OCI-LY7 (cell line): ENCODE results near the gene TMEM243. TPM values are rescaled to one million over a fixed set of nuclear protein-coding genes. Genes with fewer than 3 reads are reported as not detected.

Experiments used
- BruUV-seq: library from RNA; stranded (reverse); fragments of 400-500 nt; replicated peaks from 2 replicates; lab custom pipeline; 2021; lab: Mats Ljungman, UMichigan
- CTCF ChIA-PET: fragments of 300-600 bp; sonication (Branson Sonifier 250); formaldehyde crosslinking; loops from one replicate; lab custom pipeline; 2022; ENCODE audit warnings: antibody characterized with exemption; ENCODE audit not compliant: unreplicated experiment; lab: Charles Lee
- POLR2A ChIA-PET: fragments of 300-600 bp; sonication (Branson Sonifier 250); formaldehyde crosslinking; loops from one replicate; lab custom pipeline; 2022; ENCODE audit warnings: antibody characterized with exemption; lab: Charles Lee
- DNase-seq: peaks from one replicate; pipeline ENCODE4 v3.0.0-alpha.2; 2015; ENCODE audit warnings: low spot score
- H2AFZ ChIP-seq: fragments of 200-600 bp; sonication (generic), shearing (Covaris generic); 2 replicates; pipeline ENCODE4 v1.6.1; 2014; ENCODE audit warnings: mild to moderate bottlenecking, antibody characterized with exemption, low read length, moderate library complexity
- H3K27ac ChIP-seq: fragments of 200-600 bp; sonication (generic); 2 replicates; pipeline ENCODE4 v1.5.1; 2014; ENCODE audit warnings: mixed run types, low read depth, mild to moderate bottlenecking, moderate library complexity, low read length, inconsistent platforms; ENCODE audit not compliant: poor library complexity, severe bottlenecking
- H3K36me3 ChIP-seq: fragments of 200-600 bp; sonication (generic); 2 replicates; pipeline ENCODE4 v1.6.1; 2014; ENCODE audit warnings: mild to moderate bottlenecking, antibody characterized with exemption, low read length, moderate library complexity, mixed read lengths; ENCODE audit not compliant: insufficient read depth
- H3K4me1 ChIP-seq: fragments of 200-600 bp; sonication (generic); 2 replicates; pipeline ENCODE4 v1.5.1; 2014; ENCODE audit warnings: mild to moderate bottlenecking, low read length; ENCODE audit not compliant: insufficient read depth, poor library complexity, severe bottlenecking
- H3K4me2 ChIP-seq: fragments of 200-600 bp; sonication (generic); 2 replicates; pipeline ENCODE4 v1.6.1; 2014; ENCODE audit warnings: mild to moderate bottlenecking, low read length
- H3K4me3 ChIP-seq: fragments of 200-600 bp; sonication (generic); 2 replicates; pipeline ENCODE4 v1.5.1; 2014; ENCODE audit warnings: mild to moderate bottlenecking, low read depth, low read length; ENCODE audit not compliant: poor library complexity, severe bottlenecking
- H3K79me2 ChIP-seq: fragments of 200-600 bp; sonication (generic); 2 replicates; pipeline ENCODE4 v1.6.1; 2016; ENCODE audit warnings: low read depth, mild to moderate bottlenecking, low read length, moderate library complexity, mixed read lengths; ENCODE audit not compliant: insufficient read depth
- H3K9me2 ChIP-seq: fragments of 200-600 bp; sonication (generic); 2 replicates; pipeline ENCODE4 v1.6.1; 2016; ENCODE audit warnings: mild to moderate bottlenecking, low read length, mixed read lengths; ENCODE audit not compliant: insufficient read depth
- H3K9me3 ChIP-seq: fragments of 200-600 bp; sonication (generic); 2 replicates; pipeline ENCODE4 v1.6.1; 2014; ENCODE audit warnings: mild to moderate bottlenecking, mixed run types, low read length, mixed read lengths
- H4K20me1 ChIP-seq: fragments of 200-600 bp; sonication (generic); 2 replicates; pipeline ENCODE4 v1.6.1; 2014; ENCODE audit warnings: mild to moderate bottlenecking, antibody characterized with exemption, low read length, moderate library complexity, mixed read lengths; ENCODE audit not compliant: insufficient read depth
- EZH2phosphoT487 ChIP-seq: fragments of 200-600 bp; sonication (generic); IDR thresholded peaks from 2 replicates; pipeline ENCODE4 v1.6.1; 2018; ENCODE audit warnings: low read depth, borderline replicate concordance, mild to moderate bottlenecking, mixed run types, antibody characterized with exemption, low read length, moderate library complexity, mixed read lengths
- intact Hi-C: fragments of 100-400 bp; cut with micrococcal nuclease; formaldehyde crosslinking; loops from one replicate; pipeline ENCODE4 v1.10.0; 2022; ENCODE audit not compliant: unreplicated experiment
- total RNA-seq, 2 experiments: library from RNA; depleted of rRNA in 1 of 2; stranded (reverse); fragments of >200 nt in 1 of 2; shearing (Covaris generic) in 1 of 2; gene quantifications; 2 replicates each; pipeline ENCODE4 v1.2.3, GENCODE V29; 2014 to 2022
- TF ChIP-seq, protein P1 (sequence below): fragments of 200-600 bp; sonication (generic); conservative IDR thresholded peaks from 2 replicates; pipeline ENCODE4 v1.5.1; 2014; ENCODE audit warnings: mild to moderate bottlenecking, antibody characterized with exemption, low read length, moderate library complexity, mixed read lengths

Gene TMEM243
- total RNA-seq, 2 experiments from 2014 or later, result 88.7 to 126 TPM

DNA sequence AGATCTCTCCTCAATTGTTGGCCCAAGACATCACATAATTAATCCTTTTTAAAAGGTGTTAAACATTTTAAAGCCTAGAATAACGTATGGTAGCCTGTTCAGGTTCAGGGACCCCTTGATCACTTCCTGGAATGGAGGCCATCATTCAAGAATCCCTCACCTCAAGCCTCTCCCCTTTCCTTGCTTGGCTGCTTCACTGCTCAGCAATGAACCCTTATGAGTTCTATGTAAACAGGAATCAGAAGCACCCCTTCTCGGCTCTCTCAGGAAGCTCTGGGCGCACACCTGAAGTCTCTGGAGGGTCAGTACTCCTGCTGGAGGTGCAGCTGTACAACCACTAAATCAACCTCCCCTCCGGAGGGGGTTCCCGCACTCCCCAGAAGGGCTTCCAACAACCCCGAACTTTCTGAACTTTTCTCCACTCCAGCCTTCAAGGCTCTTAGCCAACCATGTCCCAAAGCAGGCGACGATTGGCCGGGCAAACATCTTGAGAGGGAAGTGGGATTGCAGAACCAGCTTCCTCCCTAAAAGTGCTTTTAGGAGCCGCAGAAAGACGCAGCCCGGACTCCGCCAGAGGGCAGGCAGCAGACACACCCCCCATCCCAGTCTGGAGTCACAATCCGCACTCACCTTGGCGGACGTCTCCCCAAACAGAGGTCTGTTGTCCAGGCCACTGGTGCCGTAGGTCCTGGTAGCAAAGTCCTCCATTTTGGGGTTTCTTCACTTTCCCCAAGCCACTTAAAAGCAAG lies 562 bp downstream of the TMEM243 start:
- intact Hi-C loops, result loop anchor here (1.0 to 5.0 kb wide), 5 partner anchors 24 to 713 kb away; partner anchors contain the start of genes ADAM22, CROT, DBF4 and DMTF1
- Histone ChIP-seq H3K4me2 (peak overlapping the region; percentile 88), H3K9me3 (no peaks in the 10 kb centered on the region), H3K9me2 (no peaks in the 10 kb centered on the region), H2AFZ (no peak overlapping the region), H3K79me2 (peaks cover 49% of the 10 kb centered on the region), H3K4me1 (peaks cover 47% of the 10 kb centered on the region), H4K20me1 (peaks cover 15% of the 10 kb centered on the region), H3K27ac (peak overlapping the region; percentile 98), H3K4me3 (peak overlapping the region; percentile 82), H3K36me3 (peaks cover 43% of the 10 kb centered on the region)
- TF ChIP-seq EZH2phosphoT487, result no peak
- TF ChIP-seq, protein P1, sequence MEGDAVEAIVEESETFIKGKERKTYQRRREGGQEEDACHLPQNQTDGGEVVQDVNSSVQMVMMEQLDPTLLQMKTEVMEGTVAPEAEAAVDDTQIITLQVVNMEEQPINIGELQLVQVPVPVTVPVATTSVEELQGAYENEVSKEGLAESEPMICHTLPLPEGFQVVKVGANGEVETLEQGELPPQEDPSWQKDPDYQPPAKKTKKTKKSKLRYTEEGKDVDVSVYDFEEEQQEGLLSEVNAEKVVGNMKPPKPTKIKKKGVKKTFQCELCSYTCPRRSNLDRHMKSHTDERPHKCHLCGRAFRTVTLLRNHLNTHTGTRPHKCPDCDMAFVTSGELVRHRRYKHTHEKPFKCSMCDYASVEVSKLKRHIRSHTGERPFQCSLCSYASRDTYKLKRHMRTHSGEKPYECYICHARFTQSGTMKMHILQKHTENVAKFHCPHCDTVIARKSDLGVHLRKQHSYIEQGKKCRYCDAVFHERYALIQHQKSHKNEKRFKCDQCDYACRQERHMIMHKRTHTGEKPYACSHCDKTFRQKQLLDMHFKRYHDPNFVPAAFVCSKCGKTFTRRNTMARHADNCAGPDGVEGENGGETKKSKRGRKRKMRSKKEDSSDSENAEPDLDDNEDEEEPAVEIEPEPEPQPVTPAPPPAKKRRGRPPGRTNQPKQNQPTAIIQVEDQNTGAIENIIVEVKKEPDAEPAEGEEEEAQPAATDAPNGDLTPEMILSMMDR, result no peak
- ChIA-PET CTCF (interaction anchor here (0.6 to 1.2 kb wide), 3 partner anchors 12 to 67 kb away, joined by 4 to 8 read pairs (median 5); partner anchors contain the start of gene DMTF1), POLR2A (interaction anchor here (0.6 to 7.3 kb wide), 8 partner anchors 17 to 786 kb away, joined by 3 to 192 read pairs (median 5); partner anchors contain the start of gene DMTF1)
- BruUV-seq, result no TSS peak
- DNase-seq, result peak; percentile 87

DNA sequence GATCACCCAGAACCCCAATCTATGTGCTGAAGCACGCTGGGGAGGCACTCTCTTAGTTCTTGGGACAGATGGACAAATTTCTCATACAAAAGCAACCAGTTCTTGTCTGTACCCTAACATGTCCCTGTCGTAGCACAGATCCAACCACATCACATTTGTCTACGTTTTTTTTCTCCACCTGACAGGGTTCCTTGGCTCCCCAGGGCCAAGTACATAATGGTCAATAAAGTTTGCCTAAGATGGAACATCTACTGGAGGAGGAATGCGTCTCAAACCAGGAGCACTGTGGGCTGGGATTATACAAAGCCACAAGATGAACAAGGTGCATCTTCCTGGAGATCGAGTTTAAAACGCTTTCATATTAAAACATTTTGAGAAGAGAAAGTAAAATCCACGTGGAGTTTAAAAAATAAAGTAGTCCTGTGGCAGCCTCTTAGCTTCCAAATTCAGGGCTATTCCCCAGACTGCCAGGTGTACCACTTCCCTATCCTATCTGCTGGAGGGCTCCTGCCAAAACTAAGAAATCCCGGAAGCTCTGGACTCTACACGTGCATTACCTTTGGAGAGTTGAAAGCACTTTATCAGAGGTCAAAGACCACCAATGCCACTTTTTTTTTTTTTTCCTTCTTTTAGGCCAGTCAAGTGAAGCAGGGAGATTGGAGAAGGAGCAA lies 1.4 kb downstream of the TMEM243 start:
- Histone ChIP-seq H3K4me3 (peak overlapping the region; percentile 82), H3K9me2 (no peaks in the 10 kb centered on the region), H3K9me3 (no peaks in the 10 kb centered on the region), H2AFZ (no peak overlapping the region), H3K79me2 (peaks cover 57% of the 10 kb centered on the region), H3K36me3 (peaks cover 52% of the 10 kb centered on the region), H4K20me1 (peaks cover 24% of the 10 kb centered on the region), H3K27ac (peak overlapping the region; percentile 98), H3K4me1 (peaks cover 56% of the 10 kb centered on the region), H3K4me2 (peak overlapping the region; percentile 88)
- intact Hi-C loops, result loop anchor here (2.0 to 5.0 kb wide), 2 partner anchors 127 to 714 kb away; partner anchors contain the start of genes ADAM22 and CROT
- no peak for DNase-seq
- ChIA-PET CTCF (interaction anchor here (1.2 kb wide), 1 partner anchor 64 kb away, joined by 5 read pairs; no protein-coding TSS in a partner anchor), POLR2A (interaction anchor here (0.7 to 7.3 kb wide), 10 partner anchors 8 to 221 kb away, joined by 3 to 192 read pairs (median 4); partner anchors contain the start of gene DMTF1)
- TF ChIP-seq, protein P1, result no peak
- no peak for TF ChIP-seq EZH2phosphoT487
- TSS peak; percentile 42 for BruUV-seq
